AML-193 (cell line): Measurements from ENCODE around the gene FHIT.

ENCODE experiments used
- DNase-seq, 2 experiments: peaks; one replicate each; lab custom pipeline; 2025; lab: John Stamatoyannopoulos, UW

The FHIT gene

DNA sequence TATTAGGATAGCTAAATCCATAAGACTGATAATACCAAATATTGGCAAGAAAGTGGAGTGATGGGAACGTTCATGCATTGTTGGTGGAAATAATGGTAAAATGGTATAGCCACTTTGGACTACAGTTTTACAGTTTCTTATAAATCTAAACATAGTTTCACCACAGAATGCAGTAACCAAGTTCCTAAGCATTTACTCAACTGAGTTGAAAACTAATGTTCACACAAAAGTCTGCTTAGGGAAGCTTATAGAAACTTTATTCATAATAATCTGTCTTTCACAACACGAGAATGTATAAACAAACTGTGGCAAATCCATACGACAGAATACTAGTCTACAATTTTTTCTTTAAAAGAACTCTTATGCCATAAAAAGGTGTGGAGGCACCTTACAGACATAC lies 969.3 kb downstream of the FHIT start:
- DNase-seq, result no peak

DNA sequence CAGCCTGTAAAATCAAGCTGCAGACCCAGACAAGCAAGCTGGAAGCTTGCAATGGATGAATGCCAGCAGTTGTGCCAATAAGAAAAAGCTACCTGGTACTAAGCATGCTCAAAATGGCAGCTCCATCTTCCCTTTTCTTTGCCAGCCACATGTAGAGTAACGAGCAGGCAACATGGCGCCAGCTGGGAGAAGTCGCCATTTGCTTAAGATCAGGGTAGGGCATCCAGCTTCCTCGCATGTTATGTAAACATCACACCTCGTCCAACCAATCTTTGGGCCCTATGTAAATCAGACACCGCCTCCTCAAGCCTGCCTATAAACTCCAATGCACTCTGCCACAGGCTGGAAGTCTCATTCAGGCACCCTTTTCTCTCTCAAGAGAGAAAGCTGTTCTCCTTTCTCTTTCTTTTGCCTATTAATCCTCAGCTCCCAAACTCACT lies 973.9 kb downstream of the FHIT start:
- no peak for DNase-seq

DNA sequence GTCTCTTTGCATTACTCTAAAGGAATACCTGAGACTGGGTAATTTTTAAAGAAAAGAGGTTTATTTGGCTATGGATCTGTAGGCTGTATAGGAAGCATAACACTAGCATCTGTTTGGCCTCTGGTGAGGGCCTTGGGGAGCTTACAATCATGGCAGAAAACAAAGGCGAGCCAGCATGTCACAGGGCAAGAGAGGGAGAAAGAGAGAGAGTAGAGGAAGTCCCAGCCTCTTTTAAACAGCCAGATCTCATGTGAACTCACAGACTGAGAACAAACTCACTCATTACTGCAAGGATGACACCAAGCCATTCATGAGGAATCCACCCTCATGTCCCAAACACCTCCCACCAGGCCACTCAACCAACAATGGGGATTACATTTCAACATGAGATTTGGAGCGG lies 974.6 kb downstream of the FHIT start:
- DNase-seq, result no peak

DNA sequence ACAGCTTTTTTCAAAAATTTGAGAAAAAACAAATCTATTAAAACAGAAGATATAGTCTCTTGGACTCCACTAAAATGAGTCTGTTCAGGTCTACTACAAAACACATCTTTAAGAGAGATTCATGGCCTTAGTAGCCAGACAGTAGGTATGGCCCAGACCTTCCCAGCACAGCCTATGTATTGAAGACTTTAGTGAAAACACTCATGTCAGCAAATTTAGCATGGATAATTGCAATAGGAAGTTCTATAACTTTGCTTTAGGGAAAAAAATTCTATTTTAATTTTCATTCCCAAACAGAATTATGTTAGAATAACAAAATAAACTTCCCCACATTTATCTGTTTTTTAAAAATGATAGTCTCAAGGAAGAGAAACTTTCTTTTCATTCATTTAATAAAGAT lies 976.6 kb downstream of the FHIT start:
- no peak for DNase-seq

DNA sequence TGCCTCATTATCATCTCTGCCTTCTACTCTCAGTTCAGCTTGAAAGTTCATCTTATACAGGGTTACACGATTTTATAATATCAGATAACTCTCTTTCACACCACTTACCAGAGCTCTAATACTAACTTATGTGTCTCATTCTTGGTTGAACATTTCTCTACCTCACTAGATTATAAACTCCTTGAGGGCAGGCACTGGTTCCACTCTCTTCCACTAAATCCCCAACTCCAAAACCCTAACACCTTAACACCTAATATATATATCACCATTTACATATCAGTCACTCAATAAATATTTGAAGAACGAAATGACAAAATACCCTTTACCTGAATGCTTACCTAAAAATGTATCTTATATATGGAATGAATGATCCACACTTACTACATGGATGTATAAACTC lies 977.2 kb downstream of the FHIT start:
- no peak for DNase-seq

DNA sequence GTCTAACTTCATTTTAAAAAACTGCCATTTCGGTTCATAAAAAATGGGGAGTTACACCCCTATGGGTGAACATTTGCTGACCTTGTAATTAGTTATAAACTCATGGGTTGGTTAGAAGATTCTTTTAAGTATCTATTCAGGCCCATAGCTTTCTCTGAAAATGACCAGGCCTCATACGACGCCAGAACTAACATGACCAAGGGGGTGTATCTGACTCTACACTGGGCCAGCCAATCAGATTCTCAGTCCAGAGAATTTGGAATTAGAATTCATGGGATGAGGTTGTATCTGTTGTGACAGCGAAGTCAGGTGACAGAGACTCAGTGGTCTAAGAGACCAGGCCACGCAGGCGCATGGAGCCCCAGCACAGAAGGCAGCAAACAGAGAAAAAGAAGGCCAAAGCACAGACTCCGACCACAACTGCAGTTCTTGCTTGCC lies 981.4 kb downstream of the FHIT start:
- DNase-seq, result no peak

DNA sequence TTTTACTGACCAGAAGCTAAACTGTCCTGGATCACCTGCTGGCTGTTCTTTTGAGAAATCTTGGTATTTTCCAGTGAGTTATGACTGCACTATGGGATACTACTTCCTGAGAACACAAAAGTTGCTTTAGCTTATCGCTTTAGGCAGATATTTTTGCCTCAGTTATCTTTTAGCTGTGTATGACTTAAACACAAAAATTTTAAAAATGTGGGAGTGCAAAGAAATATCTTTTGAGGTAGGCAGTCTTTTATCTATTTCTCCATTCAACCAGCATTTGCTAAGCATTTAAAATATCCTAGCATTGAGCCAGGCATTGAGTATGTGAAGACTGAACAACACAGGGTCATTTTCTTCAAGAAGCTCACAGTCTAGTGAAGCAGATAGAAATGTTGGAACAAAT lies 981.9 kb downstream of the FHIT start:
- DNase-seq, result no peak

DNA sequence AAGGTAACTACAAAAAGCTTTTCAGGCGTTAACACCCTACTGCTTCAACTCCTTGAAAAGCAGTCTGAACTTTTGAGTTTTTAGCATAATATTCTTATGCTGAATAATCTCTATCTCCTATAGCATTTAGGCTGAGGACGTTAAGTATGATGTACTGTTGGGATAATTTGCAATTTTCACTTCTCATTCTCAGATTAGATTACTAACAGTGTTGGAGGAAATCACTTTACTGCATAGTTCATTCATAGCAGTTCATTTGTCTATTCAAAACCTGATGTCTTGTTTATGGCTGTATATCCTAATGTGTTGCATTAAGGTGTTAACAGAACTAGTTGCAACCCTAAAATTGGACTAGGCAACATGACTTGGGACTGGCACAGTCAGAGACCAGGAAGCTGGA lies 983.1 kb downstream of the FHIT start:
- DNase-seq, result no peak

DNA sequence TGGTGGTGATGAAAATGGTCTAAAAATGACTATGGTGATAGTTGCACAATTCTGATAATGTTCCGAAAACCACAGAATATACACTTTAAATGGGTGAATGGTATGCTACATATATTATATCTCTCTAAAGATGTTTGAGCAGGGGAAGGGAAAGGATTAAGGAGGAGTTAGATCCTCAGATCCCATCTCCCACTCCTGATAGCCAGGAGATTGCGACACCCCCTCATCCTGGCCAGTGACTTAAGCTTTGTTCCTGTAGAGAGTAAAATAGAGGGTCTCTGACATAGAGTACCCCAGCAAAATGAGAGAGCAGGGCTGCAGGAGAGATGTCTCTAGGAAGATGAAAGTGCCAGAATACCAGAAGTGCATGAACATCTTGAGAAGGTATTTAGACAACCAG lies 984.8 kb downstream of the FHIT start:
- no peak for DNase-seq

DNA sequence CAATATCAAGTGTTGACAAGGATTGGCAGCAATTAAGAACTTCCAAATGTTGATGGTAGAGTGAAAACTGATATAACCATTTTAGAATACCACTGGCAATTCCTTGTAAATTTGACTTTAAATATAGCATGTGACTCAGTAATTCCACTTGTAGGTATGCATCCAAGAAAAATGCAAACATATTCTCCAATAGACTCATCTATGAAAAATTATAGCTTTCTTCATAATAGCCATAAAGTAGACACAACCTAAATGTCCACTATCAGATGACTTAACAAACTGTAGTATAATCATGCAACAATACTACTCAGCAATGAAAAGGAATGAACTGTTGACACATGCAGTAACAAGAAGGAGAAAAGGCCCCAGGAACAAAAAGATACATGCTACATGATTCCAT lies 988.1 kb downstream of the FHIT start:
- DNase-seq, result no peak

DNA sequence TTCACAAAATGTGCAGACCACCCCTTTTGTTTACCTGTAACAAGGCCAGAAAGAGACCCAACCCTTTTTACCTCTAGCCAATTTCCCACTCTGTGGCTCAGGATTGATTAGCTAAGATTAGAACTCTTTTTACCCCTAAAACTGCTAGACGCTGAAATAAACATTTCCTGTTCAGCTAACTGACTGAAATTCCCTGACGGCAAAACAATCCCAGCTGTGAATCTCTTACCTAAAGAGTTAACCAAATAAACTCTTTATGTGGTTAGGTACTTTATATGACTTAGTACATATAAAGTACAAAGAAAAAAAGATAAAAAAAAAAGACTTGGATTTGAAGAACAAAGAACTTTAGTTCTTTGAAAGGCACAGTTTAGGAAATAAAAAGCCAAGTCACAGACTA lies 988.7 kb downstream of the FHIT start:
- no peak for DNase-seq

DNA sequence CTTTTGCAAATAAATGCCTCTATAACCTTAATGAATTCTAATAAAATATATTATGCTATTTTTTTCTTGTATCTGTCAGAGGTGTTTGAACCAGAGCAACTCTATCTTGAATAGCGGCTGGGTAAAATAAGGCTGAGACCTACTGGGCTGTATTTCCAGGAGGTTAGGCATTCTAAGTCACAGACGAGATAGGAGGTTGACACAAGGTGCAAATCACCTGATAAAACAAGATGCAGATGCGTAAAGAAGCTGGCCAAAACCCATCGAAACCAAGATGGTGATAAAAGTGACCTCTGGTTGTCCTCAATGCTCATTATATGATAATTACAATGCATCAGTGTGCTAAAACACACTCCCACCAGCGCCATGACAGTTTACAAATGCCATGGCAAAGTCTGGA lies 990.7 kb downstream of the FHIT start:
- no peak for DNase-seq

DNA sequence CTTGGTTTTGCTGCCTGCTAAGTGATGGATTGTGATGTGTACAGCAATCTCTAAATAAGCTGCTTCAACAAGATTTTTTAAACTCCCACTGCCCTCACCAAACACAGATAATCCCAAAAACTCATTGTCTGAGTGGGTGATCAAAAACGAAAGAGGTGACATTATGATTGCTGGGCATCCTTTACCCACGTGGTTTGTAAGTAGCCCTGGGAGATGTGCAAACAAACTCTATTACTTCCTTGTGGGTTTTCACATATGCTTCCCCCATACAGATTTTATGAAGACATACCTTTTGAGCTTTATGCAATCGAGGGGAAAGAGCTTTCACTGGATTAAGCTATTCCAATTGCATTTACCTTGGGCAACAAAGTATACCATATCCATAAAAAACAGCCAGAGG lies 1000.4 kb downstream of the FHIT start:
- peak; percentile 6 to 9 for DNase-seq

DNA sequence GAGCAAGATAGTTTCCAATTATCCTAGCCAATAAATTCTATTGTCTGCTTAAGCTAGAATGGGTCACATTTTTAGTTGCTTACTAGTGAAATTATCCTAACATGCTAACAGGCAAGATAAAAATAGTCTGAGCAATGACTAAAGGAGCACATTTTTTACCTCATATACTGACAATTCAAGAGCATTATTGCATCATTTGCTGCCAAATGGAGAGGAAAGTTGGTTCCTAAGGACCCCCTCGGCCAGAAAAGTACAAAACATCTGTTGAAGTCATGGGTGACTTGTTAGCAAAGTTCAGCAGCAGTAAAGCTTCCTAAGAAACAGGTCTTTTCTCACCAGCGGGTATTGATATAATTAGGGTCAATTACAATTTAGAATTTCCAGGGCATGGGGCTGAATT lies 1001.0 kb downstream of the FHIT start:
- no peak for DNase-seq

DNA sequence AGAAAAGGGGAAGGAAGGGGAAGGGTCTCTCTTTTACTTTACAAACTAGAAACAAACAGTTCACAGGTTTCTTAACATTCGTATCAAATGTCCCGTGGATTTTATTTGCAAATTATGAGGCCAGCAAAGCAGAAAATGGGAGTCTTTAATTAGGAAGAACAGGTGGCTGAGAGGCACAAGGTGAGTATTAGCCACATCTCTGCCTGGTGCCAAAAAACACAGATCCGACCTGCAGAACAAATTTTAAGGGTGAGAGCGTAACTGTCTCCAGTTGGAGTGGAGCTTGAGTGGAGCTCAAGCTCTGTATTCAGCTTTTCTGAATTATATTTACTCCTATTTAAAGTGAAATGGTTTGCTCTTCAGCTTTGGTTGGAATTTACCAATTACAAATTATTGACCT lies 1004.9 kb downstream of the FHIT start:
- DNase-seq, result no peak

DNA sequence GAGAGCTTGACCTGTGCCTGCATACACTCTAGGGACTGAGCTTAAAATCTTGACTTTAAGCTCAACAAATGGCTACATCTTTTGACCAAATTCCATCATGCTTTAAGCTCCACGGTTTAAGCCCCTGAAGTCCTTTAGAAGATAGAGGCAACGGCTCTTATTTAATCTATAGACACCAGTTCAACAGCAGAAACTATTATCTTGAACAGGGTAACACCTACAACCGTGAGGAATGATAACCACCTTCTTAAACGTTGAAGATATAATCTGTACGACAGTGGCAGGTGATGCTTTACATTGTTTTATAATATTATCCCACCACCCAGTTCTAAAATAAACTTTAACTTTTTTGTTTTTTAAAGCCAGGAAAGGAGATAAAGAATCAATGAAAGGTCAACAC lies 1007.8 kb downstream of the FHIT start:
- no peak for DNase-seq

DNA sequence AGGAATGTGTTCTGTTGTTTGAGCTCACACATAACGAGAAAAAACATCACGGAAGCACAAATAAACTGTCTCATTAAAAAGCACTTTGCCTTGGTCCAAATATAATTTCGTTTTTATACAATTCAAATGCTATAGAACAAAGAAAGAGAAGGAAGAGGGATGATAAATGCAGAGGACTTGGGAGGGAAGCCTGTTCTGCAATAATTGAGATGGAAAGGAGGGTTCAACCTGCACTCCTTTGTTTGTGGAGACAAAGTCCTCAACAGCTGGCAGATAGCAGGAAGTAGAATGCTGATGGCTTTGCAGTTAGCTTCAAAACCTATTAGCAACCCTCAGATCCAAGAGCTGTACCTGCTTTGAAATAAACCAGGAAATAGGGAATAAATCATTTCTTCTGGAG lies 1010.8 kb downstream of the FHIT start:
- no peak for DNase-seq

DNA sequence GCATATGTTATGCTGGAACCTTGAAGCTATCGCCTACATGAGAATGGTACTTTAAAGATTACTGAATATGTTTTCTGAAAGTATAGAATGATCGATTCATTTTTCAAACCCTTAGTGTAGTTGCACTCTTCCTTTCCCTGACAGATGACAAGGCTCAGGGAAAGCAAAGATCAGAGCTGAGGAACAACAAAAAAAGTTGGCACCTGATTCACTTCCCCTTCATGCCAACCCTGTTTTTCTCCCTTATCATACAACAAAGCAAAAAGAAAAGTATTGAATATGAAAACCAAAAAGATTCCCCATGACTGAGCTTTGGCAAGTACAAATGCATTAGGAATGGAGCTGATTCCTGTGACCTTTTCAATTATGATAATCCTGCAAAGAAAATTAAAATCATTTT lies 1012.7 kb downstream of the FHIT start:
- DNase-seq, result no peak

DNA sequence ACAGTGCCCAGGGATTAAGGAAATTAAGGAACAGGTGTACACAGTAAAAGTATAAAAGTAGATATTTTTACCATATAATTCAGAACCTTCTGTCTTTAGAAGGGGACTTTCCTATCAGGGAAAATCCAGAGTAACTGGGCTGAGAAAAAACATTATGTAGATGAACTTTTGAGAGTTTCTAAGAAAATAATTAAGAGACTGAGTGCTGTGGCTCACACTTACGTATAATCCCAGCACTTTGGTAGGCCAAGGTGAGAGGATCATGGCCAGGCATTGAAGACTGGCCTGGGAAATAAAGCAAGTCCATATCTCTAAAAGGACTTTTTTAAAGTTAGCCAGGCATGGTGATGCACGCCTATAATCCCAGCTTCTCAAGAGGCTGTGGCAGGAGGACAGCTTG lies 1021.8 kb downstream of the FHIT start:
- DNase-seq, result no peak

DNA sequence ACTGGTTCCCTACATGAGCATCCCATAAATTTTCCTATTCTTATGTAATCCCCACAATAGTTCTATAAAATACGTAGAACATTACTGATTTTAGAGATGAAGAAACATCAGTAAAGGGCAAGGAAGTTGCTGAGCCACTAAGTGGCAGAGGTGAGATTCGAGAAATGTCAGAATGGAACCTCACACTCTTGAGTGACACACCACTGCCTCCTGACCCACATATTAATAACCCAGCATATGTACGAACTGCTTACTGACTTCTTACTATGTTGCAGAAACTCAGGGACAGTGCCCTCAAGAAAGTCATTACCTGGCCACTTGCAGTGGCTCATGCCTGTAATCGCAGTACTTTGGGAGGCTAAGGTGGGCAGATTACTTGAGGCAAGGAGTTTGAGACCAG lies 1022.4 kb downstream of the FHIT start:
- no peak for DNase-seq

DNA sequence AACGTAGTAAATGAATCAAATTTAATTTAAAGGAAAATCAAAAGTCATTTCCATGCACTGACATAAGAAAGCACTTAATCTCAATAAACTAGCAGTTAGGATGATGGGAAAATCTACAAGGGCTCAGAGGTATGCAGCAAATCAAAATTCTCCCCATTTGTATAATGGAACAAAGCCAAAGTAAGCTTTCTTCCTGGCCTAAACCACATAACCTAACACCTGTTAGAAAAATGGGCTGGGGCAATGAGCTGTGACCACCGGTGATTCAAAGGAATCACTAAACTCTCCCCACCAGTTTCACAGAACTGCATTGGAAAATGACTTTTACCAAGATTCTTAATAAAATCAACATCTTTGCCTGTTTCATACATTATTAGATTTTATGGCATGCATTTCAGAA lies 1024.3 kb downstream of the FHIT start:
- no peak for DNase-seq

DNA sequence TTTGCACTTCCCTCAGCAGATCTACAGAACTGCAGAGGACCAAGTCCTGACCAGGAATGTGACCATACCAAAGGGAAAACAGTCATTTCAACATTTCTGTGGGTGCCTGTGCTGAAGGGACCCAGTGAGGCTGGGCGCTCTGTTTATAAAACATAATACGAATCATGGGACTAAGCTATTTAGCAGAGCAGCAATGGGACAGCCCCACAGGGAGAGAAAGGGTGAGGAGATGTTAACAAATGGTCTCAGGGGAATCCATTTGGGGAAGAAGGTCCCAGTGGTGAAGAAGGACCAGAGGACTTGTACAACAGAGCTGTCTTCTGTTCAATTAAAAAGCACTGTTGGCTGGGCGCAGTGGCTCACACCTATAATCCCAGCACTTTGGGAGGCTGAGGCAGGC lies 1025.4 kb downstream of the FHIT start:
- DNase-seq, result no peak

DNA sequence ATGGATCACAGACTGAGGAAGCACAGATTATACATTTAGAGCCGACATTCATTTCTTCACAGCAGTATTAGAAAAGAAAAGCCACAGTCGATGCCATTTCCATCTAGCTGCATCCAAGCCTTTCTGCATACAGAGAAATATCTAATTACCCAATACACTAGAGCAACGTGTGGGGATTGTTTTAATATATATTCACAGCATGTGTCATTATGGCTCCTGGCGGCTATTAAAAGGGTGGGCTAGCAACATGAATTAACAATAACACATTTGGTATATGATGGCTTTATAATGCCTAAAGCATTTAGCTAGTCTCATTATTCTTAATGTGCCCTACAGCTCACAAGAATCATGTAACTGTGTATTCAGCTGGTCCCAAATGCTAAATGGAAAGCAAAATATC lies 1030.5 kb downstream of the FHIT start:
- no peak for DNase-seq

DNA sequence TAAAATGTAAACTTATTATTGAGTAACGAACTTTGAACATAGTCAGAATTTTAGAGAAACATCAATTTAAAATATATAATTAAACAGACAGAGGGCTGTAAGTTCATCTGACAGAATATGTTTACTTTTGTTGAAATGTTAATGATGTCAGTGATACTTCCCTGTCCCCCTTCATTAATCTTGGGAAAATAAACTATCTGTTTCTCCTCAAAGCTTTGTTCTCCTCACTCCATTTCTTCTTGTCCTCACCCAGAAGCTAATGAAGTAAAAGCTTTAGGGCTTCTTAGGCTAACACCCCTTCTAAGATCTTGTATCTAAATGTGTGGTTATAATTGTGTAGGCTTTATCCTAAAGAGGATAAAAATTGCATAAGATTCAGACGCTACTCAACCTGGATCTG lies 1031.8 kb downstream of the FHIT start:
- no peak for DNase-seq
